GM21381 (cell line): ENCODE results near the gene GNGT1.

Experiments used
- ATAC-seq: cut with Tn5 transposase; IDR thresholded peaks from one replicate; pipeline ENCODE4 v1.9.1; 2021; ENCODE audit warnings: mild to moderate bottlenecking, moderate library complexity; ENCODE audit not compliant: unreplicated experiment

The GNGT1 gene

GRCh38 chr7:93906267-93906666 lies at the start of gene GNGT1:
GNGT1 (plus strand) TSS chr7:93906567; CDS start chr7:93906747, 180 bp downstream.
- ATAC-seq: no peak

- ATAC-seq: no peak
Measured at GRCh38 chr7:93858857-93859256, 47.5 kb upstream of the GNGT1 start.

GRCh38 chr7:93860261-93860660 lies 46.1 kb upstream of the GNGT1 start:
- no peak for ATAC-seq

GRCh38 chr7:93861325-93861949 lies 44.9 kb upstream of the GNGT1 start:
- ATAC-seq: no peak

GRCh38 chr7:93862651-93863050 lies 43.7 kb upstream of the GNGT1 start:
- ATAC-seq: no peak

- no peak for ATAC-seq
Measured at GRCh38 chr7:93866886-93867285, 39.5 kb upstream of the GNGT1 start.

GRCh38 chr7:93873998-93874574 lies 32.3 kb upstream of the GNGT1 start:
- no peak for ATAC-seq

- no peak for ATAC-seq
Measured at GRCh38 chr7:93877742-93878141, 28.6 kb upstream of the GNGT1 start.

- ATAC-seq: no peak
Measured at GRCh38 chr7:93879356-93879755, 27.0 kb upstream of the GNGT1 start.

GRCh38 chr7:93882468-93882867 lies 23.9 kb upstream of the GNGT1 start:
- ATAC-seq: no peak

GRCh38 chr7:93883078-93883916 lies 23.1 kb upstream of the GNGT1 start:
- ATAC-seq: no peak

GRCh38 chr7:93883917-93884345 lies 22.4 kb upstream of the GNGT1 start:
- no peak for ATAC-seq

- ATAC-seq: no peak
Measured at GRCh38 chr7:93884541-93884940, 21.8 kb upstream of the GNGT1 start.

- no peak for ATAC-seq
Measured at GRCh38 chr7:93889261-93889660, 17.1 kb upstream of the GNGT1 start.

- ATAC-seq: peak; percentile 60
Measured at GRCh38 chr7:93890041-93890463, 16.3 kb upstream of the GNGT1 start.

- ATAC-seq: peak; percentile 63
Measured at GRCh38 chr7:93890464-93891068, 15.8 kb upstream of the GNGT1 start, which contains the start of gene TFPI2. TFPI2 (minus strand) TSS chr7:93890753; CDS start chr7:93890678, 75 bp downstream.

GRCh38 chr7:93894426-93894825 lies 11.9 kb upstream of the GNGT1 start:
- no peak for ATAC-seq

- no peak for ATAC-seq
Measured at GRCh38 chr7:93894966-93895640, 11.3 kb upstream of the GNGT1 start.

GRCh38 chr7:93895859-93896600 lies 10.3 kb upstream of the GNGT1 start:
- ATAC-seq: no peak

GRCh38 chr7:93897680-93898079 lies 8.7 kb upstream of the GNGT1 start:
- no peak for ATAC-seq
